Measurements from ENCODE around the gene TMPRSS4. TPM values are rescaled to one million over a fixed set of nuclear protein-coding genes. Genes with fewer than 3 reads are reported as not detected.

The TMPRSS4 gene
- total and polyA plus RNA-seq, 2 experiments from 2014 or later: 0.10 to 0.58 TPM

DNA sequence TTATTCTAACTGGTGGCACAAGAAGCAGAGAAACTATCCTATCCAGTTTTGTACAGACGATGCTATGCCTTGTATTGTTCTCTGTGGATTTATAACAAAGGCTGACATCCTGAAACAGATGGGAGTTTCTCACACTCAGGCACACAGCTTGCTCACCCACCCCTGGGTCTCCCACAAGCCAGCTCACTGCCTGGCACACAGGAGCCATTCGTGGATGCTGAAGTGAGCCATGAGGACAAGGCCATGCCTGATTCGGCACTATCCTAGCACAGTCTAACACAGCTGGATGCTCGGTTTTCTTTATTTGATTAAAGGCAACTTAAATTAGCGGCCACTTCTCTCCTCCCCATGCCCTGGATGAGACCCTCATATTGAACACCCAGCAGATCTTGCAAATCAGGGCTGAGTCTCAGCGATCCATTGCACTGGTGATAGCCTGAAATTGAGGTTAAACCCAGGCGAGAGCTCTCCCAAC is 25.7 kb upstream of the TMPRSS4 start (continued):
- TF ChIP-seq, protein P1, sequence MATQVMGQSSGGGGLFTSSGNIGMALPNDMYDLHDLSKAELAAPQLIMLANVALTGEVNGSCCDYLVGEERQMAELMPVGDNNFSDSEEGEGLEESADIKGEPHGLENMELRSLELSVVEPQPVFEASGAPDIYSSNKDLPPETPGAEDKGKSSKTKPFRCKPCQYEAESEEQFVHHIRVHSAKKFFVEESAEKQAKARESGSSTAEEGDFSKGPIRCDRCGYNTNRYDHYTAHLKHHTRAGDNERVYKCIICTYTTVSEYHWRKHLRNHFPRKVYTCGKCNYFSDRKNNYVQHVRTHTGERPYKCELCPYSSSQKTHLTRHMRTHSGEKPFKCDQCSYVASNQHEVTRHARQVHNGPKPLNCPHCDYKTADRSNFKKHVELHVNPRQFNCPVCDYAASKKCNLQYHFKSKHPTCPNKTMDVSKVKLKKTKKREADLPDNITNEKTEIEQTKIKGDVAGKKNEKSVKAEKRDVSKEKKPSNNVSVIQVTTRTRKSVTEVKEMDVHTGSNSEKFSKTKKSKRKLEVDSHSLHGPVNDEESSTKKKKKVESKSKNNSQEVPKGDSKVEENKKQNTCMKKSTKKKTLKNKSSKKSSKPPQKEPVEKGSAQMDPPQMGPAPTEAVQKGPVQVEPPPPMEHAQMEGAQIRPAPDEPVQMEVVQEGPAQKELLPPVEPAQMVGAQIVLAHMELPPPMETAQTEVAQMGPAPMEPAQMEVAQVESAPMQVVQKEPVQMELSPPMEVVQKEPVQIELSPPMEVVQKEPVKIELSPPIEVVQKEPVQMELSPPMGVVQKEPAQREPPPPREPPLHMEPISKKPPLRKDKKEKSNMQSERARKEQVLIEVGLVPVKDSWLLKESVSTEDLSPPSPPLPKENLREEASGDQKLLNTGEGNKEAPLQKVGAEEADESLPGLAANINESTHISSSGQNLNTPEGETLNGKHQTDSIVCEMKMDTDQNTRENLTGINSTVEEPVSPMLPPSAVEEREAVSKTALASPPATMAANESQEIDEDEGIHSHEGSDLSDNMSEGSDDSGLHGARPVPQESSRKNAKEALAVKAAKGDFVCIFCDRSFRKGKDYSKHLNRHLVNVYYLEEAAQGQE (IDR thresholded peaks at IDR 0.05; ENCODE audit: unreplicated experiment): no peak
- TF ChIP-seq ZNF331 (CRISPR knock-in tag; IDR thresholded peaks at IDR 0.05; ENCODE audit: low read depth) (no peak), STAT1 (IDR thresholded peaks at IDR 0.05; ENCODE audit: unreplicated experiment) (no peak), POLR2AphosphoS5 (IDR thresholded peaks at IDR 0.05; ENCODE audit: low read depth) (no peak), CREB1 (CRISPR knock-in tag; IDR thresholded peaks at IDR 0.05; ENCODE audit: low read depth) (no peak), NANOG (IDR thresholded peaks at IDR 0.05; ENCODE audit: borderline replicate concordance) (no peak)
- TF ChIP-seq, protein P2, sequence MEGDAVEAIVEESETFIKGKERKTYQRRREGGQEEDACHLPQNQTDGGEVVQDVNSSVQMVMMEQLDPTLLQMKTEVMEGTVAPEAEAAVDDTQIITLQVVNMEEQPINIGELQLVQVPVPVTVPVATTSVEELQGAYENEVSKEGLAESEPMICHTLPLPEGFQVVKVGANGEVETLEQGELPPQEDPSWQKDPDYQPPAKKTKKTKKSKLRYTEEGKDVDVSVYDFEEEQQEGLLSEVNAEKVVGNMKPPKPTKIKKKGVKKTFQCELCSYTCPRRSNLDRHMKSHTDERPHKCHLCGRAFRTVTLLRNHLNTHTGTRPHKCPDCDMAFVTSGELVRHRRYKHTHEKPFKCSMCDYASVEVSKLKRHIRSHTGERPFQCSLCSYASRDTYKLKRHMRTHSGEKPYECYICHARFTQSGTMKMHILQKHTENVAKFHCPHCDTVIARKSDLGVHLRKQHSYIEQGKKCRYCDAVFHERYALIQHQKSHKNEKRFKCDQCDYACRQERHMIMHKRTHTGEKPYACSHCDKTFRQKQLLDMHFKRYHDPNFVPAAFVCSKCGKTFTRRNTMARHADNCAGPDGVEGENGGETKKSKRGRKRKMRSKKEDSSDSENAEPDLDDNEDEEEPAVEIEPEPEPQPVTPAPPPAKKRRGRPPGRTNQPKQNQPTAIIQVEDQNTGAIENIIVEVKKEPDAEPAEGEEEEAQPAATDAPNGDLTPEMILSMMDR (conservative IDR thresholded peaks at IDR 0.05; ENCODE audit: low read depth in 2 of 2): no peak

DNA sequence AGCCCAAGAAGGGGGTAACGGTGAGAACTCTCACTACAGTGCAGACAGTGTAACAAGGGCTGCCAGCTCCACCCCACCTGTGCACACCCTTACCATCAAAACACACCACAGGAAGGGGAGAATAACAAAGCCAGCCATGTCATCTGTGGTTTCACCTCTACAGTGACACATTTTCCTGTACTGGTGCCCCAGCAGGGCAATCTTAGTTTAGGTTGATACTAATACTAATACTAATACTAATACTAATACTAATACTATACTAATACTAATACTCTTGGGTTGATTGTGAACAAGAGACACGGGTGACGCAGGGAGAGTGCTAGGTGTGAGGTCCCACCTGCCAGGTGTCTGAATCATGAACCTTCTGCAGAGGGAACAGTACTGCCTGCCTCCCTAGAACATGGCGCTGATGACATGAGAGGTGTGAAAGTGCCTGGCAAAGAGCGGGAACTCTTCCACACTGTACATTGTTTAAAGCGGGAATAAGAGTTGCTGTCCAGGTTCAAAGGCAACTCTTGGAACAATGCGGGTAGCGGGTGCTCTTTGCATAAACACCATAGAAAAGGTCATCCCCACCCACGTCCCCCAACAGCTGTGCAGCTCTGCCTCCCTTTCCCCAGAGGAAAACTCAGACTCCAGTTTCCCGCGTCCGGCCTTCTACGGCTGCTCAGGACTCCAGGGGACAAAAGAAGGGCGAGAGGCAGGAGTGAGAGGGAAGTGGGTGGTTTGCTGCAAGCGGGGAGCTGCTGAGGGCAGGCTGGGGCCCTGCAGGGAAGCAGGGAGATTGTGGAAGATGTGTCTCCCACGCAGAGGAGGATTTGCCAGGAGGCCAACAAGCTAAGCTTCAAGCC is 25.0 kb upstream of the TMPRSS4 start:
- no peaks in the 10 kb centered on the region for H3F3A ChIP-seq (replicated peaks; ENCODE audit: low read depth)
- no peaks in the 10 kb centered on the region; the same call in 2 of the 3 replicates for H3K4me1 Mint-ChIP-seq
- H3K4me3 Mint-ChIP-seq: no peak overlapping the region
- H4K20me1 ChIP-seq (replicated peaks; ENCODE audit: insufficient read depth): no peaks in the 10 kb centered on the region; the same call in 1 of the 2 replicates
- no peak overlapping the region for H2AFZ ChIP-seq
- no peaks in the 10 kb centered on the region for H3K4me1 ChIP-seq (ENCODE audit: insufficient read depth)
- no peaks in the 10 kb centered on the region for H3K79me2 ChIP-seq (replicated peaks; ENCODE audit: insufficient read depth)
- ATAC-seq (no peak), DNase-seq (ENCODE audit: low spot score) (no peak)
- no peaks in the 10 kb centered on the region for H3K27me3 ChIP-seq (ENCODE audit: insufficient read depth)
- no peak overlapping the region for H3K4me3 ChIP-seq
- H3K36me3 Mint-ChIP-seq (ENCODE audit: low read depth): no peaks in the 10 kb centered on the region
- no peaks in the 10 kb centered on the region for H3K9me2 ChIP-seq (ENCODE audit: insufficient read depth)
- no peak overlapping the region for H3K27ac Mint-ChIP-seq
- peaks cover 5% of the 10 kb centered on the region for H3K27me3 Mint-ChIP-seq (ENCODE audit: insufficient read depth, low read depth, poor library complexity)
- H3K9me3 Mint-ChIP-seq: no peaks in the 10 kb centered on the region; the same call in 2 of the 3 replicates
- no peaks in the 10 kb centered on the region for H3K36me3 ChIP-seq (ENCODE audit: insufficient read depth)
- no peak overlapping the region for H3K27ac ChIP-seq (ENCODE audit: low read depth)
- no peak overlapping the region for H3K4me2 ChIP-seq
- no peak for TF ChIP-seq ZNF114 (CRISPR knock-in tag; IDR thresholded peaks at IDR 0.05)
- no peak for TF ChIP-seq CREB1 (CRISPR knock-in tag; IDR thresholded peaks at IDR 0.05; ENCODE audit: low read depth)
- no peak for TF ChIP-seq NANOG (IDR thresholded peaks at IDR 0.05; ENCODE audit: borderline replicate concordance)
- TF ChIP-seq, protein P1 (IDR thresholded peaks at IDR 0.05; ENCODE audit: unreplicated experiment): no peak
- no peak for TF ChIP-seq ZNF331 (CRISPR knock-in tag; IDR thresholded peaks at IDR 0.05; ENCODE audit: low read depth)
- TF ChIP-seq JUNB (IDR thresholded peaks at IDR 0.05; ENCODE audit: unreplicated experiment): no peak
- TF ChIP-seq, protein P3, sequence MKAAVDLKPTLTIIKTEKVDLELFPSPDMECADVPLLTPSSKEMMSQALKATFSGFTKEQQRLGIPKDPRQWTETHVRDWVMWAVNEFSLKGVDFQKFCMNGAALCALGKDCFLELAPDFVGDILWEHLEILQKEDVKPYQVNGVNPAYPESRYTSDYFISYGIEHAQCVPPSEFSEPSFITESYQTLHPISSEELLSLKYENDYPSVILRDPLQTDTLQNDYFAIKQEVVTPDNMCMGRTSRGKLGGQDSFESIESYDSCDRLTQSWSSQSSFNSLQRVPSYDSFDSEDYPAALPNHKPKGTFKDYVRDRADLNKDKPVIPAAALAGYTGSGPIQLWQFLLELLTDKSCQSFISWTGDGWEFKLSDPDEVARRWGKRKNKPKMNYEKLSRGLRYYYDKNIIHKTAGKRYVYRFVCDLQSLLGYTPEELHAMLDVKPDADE (IDR thresholded peaks at IDR 0.05): no peak
- no peak for TF ChIP-seq EZH2phosphoT487 (IDR thresholded peaks at IDR 0.05; ENCODE audit: unreplicated experiment)
